DMS79 treated with DMSO at 0.1 percent for 48 hours (cell line): ENCODE results near the gene KRTAP9-9.
"Not testable (repeated sequence)": the region's sequence is repeated elsewhere in the genome, so short reads cannot be mapped to it uniquely, and the experiment has no call there.

Experiments
- DNase-seq: peaks from one replicate; lab custom pipeline; 2025; lab: John Stamatoyannopoulos, UW

The KRTAP9-9 gene

DNA sequence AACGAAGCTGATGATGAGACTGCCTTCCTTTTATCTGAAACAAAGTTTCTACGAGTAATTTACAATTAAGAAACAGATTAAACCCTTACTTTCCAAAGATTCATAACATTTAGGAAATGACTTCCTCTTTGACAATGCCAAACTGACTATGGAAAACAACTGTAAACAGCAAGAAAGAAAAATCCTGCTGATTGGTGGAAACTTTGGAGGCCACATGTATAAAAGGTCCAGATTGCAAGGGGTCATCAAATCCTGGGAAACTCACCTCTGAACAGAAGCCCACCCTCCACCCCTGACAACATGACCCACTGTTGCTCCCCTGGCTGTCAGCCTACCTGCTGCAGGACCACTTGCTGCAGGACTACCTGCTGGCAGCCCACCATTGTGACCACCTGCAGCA lies 9.9 kb downstream of the KRTAP9-9 start, which contains the start of gene KRTAP9-6:
KRTAP9-6 (plus strand) TSS at position 301 of the 400 bp plus-strand sequence; CDS start at position 301, 0 bp downstream.
- no peak for DNase-seq

GRCh38 chr17:41267711-41268110 lies 12.5 kb downstream of the KRTAP9-9 start:
- DNase-seq, result no peak

DNA sequence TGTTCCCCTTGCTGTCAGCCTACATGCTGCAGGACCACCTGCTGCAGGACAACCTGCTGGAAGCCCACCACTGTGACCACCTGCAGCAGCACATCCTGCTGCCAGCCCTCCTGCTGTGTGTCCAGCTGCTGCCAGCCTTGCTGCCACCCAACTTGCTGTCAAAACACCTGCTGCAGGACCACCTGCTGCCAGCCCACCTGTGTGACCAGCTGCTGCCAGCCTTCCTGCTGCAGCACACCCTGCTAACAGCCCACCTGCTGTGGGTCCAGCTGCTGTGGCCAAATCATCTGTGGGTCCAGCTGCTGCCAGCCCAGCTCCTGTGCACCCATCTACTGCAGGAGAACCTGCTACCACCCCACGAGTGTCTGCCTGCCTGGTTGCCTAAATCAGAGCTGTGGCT lies 16.1 kb downstream of the KRTAP9-9 start:
- not testable (repeated sequence) for DNase-seq

GRCh38 chr17:41271858-41272257 lies 16.7 kb downstream of the KRTAP9-9 start:
- DNase-seq, result no peak

- DNase-seq, result not testable (repeated sequence)
Observed at GRCh38 chr17:41275648-41276190, 20.5 kb downstream of the KRTAP9-9 start, which contains the start of gene KRTAP9-7. Gene KRTAP9-7 (plus strand): TSS chr17:41275698. CDS start chr17:41275698, 0 bp downstream.

- DNase-seq, result no peak
Observed at GRCh38 chr17:41278176-41278955, 23.2 kb downstream of the KRTAP9-9 start.

DNA sequence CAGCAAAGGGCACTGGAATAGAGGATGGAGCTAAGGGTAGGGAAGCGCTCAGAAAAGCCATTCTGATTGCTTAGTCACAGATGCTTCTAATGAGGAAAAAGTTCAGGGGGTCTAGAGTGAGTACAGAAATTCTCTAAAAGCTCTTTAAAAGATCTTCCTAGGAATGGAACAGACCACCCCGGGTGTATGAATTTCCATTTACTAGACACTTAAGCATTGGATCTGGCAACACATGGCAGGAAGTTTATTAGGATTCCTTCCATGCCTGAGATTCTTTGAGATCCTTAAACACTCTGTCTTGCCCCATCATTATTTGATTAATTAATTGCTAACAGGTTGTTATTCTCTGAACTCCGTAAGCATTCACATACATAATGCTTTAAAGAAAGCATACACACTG lies 28.9 kb downstream of the KRTAP9-9 start:
- DNase-seq, result no peak

- DNase-seq, result no peak
Observed at GRCh38 chr17:41284546-41284945, 29.4 kb downstream of the KRTAP9-9 start.

- DNase-seq, result no peak
Observed at GRCh38 chr17:41287050-41287449, 31.9 kb downstream of the KRTAP9-9 start.

- DNase-seq, result no peak
Observed at GRCh38 chr17:41294016-41294415, 38.8 kb downstream of the KRTAP9-9 start.

GRCh38 chr17:41296846-41297245 lies 41.7 kb downstream of the KRTAP9-9 start:
- DNase-seq, result no peak

- no peak for DNase-seq
Observed at GRCh38 chr17:41298458-41299135, 43.4 kb downstream of the KRTAP9-9 start.

- peak; percentile 80 for DNase-seq
Observed at GRCh38 chr17:41301204-41301790, 46.1 kb downstream of the KRTAP9-9 start.

- DNase-seq, result peak; percentile 72
Observed at GRCh38 chr17:41301916-41302901, 47.0 kb downstream of the KRTAP9-9 start, which contains the start of gene KRTAP29-1. Gene KRTAP29-1 (minus strand): TSS chr17:41302851. CDS start chr17:41302851, 0 bp downstream.

DNA sequence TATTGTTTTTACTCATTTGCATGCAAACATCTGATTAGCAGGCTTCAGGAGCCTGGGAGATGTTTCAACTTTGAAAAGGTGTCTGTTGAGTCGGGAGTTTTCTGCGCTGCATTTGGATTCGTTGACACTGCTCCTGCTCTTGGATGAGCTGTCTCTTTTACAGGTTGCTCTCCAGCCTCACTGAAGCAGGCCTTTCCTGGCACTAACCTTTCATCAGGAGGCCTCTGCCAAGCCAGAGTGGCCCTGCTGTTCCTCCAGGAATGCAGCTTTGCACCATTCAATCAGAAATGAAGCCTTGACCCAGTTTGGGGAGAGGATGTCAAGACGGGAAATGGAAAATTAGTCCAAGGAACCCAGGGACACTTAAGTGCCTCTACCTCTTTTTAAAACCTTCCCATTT lies 47.8 kb downstream of the KRTAP9-9 start:
- DNase-seq, result no peak

GRCh38 chr17:41304091-41304490 lies 48.9 kb downstream of the KRTAP9-9 start:
- no peak for DNase-seq
